SKM-1 treated with dmso at 0.1 percent for 144 hours (cell line): ENCODE results near the gene BAHCC1.
"Not testable (repeated sequence)": the region's sequence is repeated elsewhere in the genome, so short reads cannot be mapped to it uniquely, and the experiment has no call there.

Experiments used
- DNase-seq: peaks from one replicate; lab custom pipeline; 2025; ENCODE audit not compliant: unreplicated experiment; lab: John Stamatoyannopoulos, UW

The BAHCC1 gene

DNA sequence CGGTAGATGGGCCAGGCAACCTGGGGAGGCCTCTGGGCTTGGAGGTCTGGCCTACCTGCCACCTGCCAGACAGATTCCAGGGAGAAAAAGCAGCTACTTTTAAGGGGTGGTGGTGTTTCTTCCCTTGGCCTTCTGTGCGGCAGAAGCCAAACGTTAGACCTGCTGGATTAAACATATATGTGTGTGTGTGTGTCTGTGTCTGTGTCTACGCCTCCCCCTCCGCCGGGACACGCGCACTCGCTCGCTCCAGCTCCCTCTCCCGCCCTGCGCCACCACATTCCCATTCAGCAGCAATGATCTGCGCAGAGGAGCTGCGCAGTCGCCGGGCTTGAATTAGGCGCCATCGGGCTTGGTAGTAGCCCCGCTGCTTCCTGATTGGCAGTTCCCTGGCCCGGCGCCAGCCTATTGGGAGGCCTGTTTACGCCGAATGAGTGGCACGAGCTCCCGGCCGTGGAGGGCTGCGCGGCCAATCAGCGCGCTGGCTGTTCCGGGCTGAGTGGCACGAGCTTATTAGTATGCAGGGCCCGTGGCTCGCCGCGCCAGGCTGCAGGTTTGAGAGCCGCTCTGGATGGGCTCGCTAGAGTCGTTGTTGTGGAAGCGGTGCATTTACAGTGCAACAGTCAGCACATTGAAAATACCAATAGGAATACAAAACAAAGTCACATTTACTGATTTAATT, at the start of gene BAHCC1:
TSS of gene BAHCC1 (plus strand) at position 537 of the 679 bp plus-strand sequence. CDS start 4,283 bp downstream, outside the sequence.
- DNase-seq = peak; percentile 78

DNA sequence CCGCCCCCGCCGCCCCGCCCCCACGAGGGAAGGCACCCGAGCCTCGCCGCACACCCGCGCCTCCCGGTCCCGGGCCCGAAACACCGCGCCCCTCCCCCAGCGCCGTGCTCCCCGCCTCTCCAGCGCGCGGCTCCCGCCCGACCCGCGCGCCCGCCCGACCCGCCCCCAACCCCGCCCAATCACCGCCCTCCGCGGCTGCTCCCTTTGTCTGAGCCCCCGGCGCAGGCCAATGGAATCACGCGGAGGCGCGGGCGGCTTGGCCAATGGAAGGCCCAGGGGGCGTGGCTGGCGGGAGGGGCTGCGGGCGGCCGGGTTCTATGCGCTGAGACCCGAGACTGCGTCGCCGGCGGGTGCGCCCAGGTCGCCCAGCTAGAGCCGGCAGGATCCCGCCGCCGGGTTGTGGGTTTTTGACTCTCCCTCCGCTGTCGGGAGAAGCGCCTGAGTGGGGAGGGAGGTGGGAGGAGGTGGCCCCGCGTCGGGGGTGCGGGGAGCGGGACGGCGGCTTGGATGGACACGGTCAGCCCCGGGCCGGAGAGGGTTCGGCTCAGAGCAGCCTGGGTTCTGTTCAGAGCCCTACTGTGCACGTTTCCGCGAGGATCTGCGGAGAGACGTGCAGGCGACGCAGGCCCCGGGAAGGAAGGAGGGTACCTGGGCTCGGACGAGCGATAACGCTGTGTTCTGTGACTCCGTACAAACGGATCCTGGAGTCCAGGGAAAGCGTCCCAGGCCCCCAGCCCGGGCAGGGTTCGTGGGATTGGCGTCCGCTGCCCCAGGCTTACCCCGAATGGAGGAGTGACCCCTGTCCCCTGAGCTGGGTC, 49.0 kb upstream of the BAHCC1 start:
- DNase-seq = peak; percentile 92

- DNase-seq = no peak
Measured at GRCh38 chr17:81346908-81347349, 48.3 kb upstream of the BAHCC1 start.

DNA sequence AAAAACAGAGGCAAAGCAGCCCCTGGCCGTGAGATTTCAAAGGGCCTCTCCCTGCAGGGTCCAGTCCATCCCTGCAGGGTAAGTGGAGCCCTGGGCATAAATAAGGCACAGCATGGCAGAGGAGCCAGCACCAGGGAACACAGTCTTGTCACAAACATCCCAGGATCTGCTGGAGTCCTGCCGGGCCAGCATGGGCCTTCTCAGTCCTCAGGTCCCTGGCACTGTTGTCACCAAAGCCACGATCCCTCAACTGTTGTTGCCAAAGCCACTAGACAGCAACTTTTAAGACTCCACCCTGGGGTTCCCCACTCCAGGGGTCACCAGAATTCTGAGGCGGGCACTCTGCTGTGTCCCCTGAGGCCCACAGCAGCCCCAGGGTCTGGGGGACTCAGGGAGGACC, 47.8 kb upstream of the BAHCC1 start:
- no peak for DNase-seq

DNA sequence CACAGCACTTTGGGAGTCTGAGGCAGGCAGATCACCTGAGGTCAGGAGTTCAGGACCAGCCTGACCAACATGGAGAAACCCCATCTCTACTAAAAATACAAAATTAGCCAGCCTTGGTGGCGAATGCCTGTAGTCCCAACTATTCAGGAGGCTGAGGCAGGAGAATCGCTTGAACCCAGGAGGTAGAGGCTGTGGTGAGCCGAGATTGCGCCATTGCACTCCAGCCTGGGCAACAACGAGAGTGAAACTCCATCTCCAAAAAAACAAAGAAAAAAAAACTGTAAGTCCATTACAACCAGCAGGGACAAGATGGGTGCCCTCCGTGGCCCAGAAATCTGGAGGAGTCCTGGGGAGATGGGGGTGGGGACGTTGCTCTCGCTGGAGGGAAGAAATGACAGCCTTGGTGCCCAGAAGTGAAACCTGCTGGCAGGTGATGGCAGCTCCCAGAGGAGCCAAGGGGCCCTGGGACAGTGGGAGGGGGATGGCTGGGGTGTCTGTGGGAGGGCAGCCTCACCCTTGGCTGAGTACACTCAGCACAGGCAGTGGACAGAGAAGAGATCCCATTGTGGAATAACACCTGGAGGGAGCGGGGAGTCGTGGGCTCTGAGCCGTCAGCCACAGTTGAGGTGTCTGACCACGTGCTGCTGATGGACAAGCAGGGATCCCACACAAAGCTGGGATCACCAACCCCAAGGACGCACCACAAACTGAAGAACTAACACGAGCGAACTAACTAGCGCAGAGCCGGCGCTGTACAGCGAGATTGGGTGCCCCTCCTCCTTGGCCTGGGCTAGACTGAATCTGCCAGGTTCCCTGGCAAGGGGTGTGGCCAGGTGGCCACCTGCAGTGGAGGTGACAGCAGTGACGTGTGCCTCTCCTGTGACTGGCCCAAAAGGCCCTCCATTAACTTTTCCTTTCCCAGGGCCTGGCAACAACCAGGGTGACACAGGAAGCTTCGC, 46.9 kb upstream of the BAHCC1 start:
- DNase-seq = no peak

DNA sequence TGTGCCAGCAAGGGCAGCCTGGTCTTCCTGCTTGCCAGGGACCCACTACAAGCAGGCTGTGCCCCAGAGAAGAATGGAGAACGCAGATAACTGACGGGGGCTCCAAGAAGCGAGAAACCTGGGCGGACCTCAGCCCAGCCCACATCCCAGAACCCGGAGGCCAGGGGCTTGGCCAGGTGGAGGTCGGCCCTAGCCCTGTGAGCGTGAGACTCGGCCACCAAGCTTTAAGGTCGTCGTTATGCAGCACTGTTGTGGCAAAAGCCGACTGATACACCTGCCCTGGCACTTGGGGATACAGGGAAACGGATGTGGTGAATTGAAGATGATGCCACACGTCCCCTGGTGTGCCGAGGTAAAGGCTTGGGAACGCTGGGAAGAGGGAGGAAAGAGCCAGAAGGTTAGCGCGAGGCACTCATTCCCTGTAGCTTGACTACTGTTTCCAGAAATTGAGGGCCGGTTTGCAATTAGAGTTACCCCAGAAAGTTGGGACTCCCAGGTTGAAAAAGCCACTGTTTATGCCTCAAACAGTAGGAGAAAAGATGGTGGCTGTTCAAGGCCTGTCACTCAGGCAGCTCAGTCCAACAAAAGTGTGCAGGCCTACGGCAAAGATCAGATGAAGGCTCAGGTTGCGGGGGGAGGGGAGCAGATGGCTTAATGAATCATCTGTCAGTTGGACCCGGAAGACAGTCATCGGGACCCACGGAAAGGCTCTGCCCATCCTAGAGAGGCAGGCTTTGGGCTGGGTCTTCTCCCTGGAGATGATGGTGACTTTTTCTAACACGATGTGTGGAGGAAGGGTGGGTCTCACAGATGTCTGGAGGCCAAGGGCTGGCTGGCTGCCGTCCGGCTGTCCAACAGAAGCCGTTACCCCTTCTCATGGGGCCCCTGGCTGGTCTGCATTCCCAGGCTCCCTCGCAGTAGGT, 45.6 kb upstream of the BAHCC1 start:
- DNase-seq = no peak

DNA sequence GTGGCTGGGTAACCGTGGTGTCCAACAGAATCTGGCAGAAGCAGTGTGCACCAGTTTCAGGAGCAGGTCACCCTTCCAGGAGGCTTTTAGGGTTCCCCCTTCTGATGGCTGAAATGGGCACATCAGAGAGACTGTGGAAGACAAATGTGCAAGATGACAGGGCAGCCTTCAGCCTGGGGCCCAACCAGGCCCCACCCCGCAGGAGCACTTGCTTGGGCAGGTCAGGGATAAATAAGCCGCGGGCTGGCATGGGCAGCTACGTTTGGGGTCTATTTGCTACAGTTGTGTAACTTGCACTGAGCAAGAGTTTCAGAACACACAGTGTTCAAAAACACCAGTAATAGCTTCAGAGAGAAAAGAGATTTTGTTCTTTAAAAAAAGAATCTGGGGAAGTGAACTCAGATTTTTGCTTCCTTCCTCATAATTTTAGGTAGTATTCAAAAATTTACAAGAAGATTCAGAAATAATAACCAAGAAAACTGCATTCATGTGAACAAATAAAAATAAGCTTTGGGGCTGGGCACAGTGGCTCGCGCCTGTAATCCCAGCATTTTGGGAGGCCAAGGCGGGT, 44.9 kb upstream of the BAHCC1 start:
- DNase-seq = no peak

- not testable (repeated sequence) for DNase-seq
Measured at GRCh38 chr17:81351329-81352052, 43.8 kb upstream of the BAHCC1 start.

- DNase-seq = not testable (repeated sequence)
Measured at GRCh38 chr17:81352056-81352455, 43.2 kb upstream of the BAHCC1 start.

DNA sequence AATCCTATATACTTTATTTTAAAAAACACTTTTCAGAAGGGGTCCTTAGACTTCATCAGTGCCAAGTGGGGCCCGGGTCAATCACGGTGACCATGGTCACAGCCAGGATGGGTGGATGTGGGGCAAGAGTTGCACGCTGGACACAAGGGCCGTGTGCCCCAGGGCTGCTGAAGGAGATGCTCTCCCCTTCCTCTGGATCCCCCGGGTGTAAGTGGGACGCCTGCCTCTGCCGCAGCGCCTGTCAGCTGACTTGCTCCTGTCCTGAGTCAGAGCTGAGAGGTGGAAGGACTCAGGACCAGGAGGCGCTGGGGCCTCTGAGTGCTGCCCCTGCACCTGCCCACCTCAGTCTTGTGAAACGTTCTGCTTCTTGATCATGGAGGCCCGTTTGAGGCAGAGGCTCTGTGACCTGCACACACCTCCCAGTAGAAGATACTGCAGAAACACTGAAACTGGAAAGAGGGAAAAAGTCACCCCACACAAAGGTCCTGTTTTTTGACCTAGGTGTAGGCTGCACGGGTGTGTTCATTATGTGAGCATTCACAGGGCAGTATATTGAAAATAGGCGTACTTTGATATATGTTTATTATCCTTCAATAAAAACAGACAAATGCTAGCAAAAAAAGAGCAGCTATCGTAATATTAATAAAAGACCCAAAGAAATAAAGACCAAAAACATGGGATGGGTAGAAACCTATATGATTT, 40.9 kb upstream of the BAHCC1 start:
- no peak for DNase-seq

GRCh38 chr17:81354954-81355347, 40.3 kb upstream of the BAHCC1 start:
- peak; percentile 55 for DNase-seq

DNA sequence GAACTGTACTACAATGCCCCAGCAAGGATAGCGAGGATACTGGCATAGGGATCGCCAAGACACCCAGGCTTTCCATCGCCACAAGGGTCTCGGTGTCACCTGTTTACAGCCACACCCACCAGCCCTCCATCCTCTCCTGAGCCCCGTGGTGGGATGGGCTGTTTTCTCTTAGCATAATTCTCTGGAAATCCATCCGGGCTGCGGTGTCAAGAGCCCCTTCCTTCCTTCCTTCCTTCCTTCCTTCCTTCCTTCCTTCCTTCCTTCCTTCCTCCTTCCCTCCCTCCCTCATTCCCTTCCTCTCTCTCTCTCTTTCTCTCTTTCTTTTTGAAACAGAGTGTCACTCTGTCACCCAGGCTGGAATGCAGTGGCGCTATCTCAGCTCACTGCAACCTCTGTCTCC, 36.0 kb upstream of the BAHCC1 start:
- DNase-seq = no peak

DNA sequence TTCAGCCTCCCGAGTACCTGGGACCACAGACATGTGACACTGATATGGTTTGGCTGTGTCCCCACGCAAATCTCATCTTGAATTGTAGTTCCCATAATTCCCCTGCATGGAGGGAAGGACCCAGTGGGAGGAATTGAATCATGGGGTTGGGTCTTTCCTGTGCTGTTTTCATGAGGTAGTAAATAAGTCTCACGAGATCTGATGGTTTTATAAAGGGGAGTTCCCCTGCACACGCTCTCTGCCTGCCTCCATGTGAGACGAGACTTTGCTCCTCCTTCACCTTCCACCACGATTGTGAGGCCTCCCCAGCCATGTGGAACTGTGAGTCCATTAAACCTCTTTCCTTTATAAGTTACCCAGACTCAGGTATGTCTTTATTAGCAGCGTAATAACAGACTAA, 33.3 kb upstream of the BAHCC1 start:
- DNase-seq = not testable (repeated sequence)

DNA sequence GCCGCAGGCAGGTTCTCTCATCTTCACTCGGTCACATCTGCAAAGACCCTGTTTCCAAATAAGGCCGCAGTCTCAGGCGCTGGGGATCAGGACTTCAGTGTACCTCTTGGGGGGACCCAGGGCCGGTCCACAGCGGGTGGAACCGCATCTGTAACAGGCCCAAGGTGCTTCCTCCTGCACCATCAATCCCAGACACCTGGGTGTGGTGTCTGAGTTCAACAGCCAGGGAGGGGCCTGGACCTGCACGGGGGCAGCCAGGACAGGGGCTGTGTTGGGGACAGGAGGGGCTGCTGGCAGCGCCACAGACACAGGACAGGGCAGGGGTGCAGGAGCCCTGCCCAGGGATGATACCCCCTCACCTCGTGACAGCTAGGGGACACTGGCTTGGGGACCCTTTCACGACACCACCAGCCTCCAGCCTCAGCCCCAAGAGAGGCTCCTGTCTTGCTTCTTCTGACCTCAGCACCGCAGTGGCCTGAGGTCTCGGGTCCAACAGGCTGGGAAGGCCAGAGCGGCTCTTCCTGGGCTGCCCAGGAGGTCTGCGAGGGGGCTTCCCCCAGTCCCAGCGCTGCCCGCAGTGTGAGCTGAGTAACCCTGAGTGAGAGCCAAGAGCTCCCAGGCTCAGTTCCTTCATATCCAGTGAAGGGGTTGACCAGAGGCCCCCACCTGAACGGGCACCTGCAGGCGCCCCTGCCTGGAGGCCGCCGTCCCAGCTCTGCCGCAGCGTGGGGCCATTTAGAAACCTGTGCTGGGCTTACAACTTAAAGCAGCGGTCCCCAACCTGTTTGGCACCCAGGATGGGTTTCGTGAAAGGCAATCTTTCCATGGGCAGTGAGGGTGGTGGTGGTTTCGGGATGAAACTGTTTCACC, 30.7 kb upstream of the BAHCC1 start:
- no peak for DNase-seq

DNA sequence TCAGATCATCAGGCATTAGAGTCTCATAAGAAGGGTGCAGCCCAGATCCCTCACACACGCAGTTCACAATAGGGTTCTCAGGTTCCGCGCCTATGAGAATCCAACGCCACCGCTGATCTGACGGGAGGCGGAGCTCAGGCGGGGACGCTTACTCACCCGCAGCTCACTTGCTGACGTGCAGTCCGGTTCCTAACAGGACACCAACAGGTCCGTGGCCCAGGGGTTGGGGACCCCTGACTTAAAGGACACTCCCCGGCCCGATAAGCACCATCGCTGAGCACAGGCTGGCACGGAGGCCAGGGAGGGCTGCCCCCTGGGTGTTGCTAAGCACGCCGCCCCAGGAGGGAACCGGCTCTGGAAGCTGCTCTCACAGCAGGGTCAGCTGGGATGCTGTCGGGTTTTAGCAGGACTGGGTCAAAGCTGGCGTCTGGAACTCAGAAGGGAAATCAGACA, 30.1 kb upstream of the BAHCC1 start:
- DNase-seq = no peak

- no peak for DNase-seq
Measured at GRCh38 chr17:81365601-81366585, 29.4 kb upstream of the BAHCC1 start.
